ENCODE measurements around the gene SEMA5A.

- TF ChIP-seq POLR2A (IDR thresholded peaks at IDR 0.05): no peak
- no peak for TF ChIP-seq CTCF (IDR thresholded peaks at IDR 0.05)
- TF ChIP-seq POLR2AphosphoS5 (IDR thresholded peaks at IDR 0.05): no peak
Measured at GRCh38 chr5:9516591-9516990, 29.3 kb downstream of the SEMA5A start.
